SK-N-MC (cell line): Measurements from ENCODE around the gene NAGPA.

Source experiments
- DNase-seq: peaks from one replicate; pipeline ENCODE4 v3.0.0-alpha.2; 2011; ENCODE audit warnings: low read depth, low spot score
- H3K27ac ChIP-seq: fragments of 200-600 bp; sonication (generic); 2 replicates; pipeline ENCODE4 v1.5.1; 2016; ENCODE audit warnings: mixed run types
- H3K36me3 ChIP-seq: fragments of 200-600 bp; sonication (generic); 2 replicates; pipeline ENCODE4 v1.6.1; 2017; ENCODE audit warnings: antibody characterized with exemption, low read length, mixed read lengths; ENCODE audit not compliant: insufficient read depth
- H3K4me3 ChIP-seq: fragments of 200-600 bp; sonication (generic); 2 replicates; pipeline ENCODE4 v1.5.1; 2016
- H3K9ac ChIP-seq: fragments of 200-600 bp; sonication (generic); 2 replicates; pipeline ENCODE4 v1.8.0; 2017; ENCODE audit warnings: mixed run types, mixed read lengths; ENCODE audit not compliant: insufficient read length
- H3K9me3 ChIP-seq: fragments of 200-600 bp; sonication (generic); 2 replicates; pipeline ENCODE4 v1.6.1; 2017; ENCODE audit warnings: low read depth, mild to moderate bottlenecking, antibody characterized with exemption, low read length, moderate library complexity, mixed read lengths
- EZH2 ChIP-seq: fragments of 200-600 bp; sonication (generic); IDR thresholded peaks from one replicate; pipeline ENCODE4 v1.6.1; 2017; ENCODE audit warnings: antibody characterized with exemption
- FOXP2 ChIP-seq: optimal IDR thresholded peaks from 2 replicates; pipeline ENCODE3; 2011; ENCODE audit warnings: mild to moderate bottlenecking, moderate library complexity; ENCODE audit not compliant: insufficient read depth; ENCODE audit errors: extremely low read length, control extremely low read depth
- POLR2AphosphoS5 ChIP-seq: IDR thresholded peaks from 2 replicates; pipeline ENCODE4 v1.6.1; 2012; ENCODE audit warnings: mild to moderate bottlenecking, low read depth, low read length, borderline replicate concordance

Gene NAGPA

GRCh38 chr16:5036228-5037156 lies 2.8 kb upstream of the NAGPA start:
- H3K4me3 ChIP-seq: no peak overlapping the region
- no peaks in the 10 kb centered on the region for H3K36me3 ChIP-seq
- no peak for TF ChIP-seq FOXP2
- TF ChIP-seq POLR2AphosphoS5: no peak
- TF ChIP-seq EZH2: no peak
- no peak overlapping the region for H3K9ac ChIP-seq
- H3K27ac ChIP-seq: no peak overlapping the region
- no peaks in the 10 kb centered on the region for H3K9me3 ChIP-seq
- DNase-seq: no peak

- Histone ChIP-seq H3K9me3 (no peaks in the 10 kb centered on the region), H3K4me3 (no peak overlapping the region), H3K27ac (no peak overlapping the region), H3K36me3 (no peaks in the 10 kb centered on the region), H3K9ac (no peak overlapping the region)
- no peak for DNase-seq
- no peak for TF ChIP-seq EZH2
- no peak for TF ChIP-seq FOXP2
- no peak for TF ChIP-seq POLR2AphosphoS5
Observed at GRCh38 chr16:5035909-5036227, 2.1 kb upstream of the NAGPA start.

- H3K27ac ChIP-seq: no peak overlapping the region
- TF ChIP-seq FOXP2: no peak
- TF ChIP-seq EZH2: no peak
- no peak for TF ChIP-seq POLR2AphosphoS5
- DNase-seq: no peak
- H3K9ac ChIP-seq: peak overlapping the region; percentile 50
- peak overlapping the region; percentile 76 for H3K4me3 ChIP-seq
- no peaks in the 10 kb centered on the region for H3K9me3 ChIP-seq
- no peaks in the 10 kb centered on the region for H3K36me3 ChIP-seq
Observed at GRCh38 chr16:5034167-5034523, 410 bp upstream of the NAGPA start.

- Histone ChIP-seq H3K9ac (peak overlapping the region; percentile 50), H3K4me3 (peak overlapping the region; percentile 76), H3K36me3 (no peaks in the 10 kb centered on the region), H3K27ac (no peak overlapping the region), H3K9me3 (no peaks in the 10 kb centered on the region)
- DNase-seq: no peak
- no peak for TF ChIP-seq FOXP2
Observed at GRCh38 chr16:5032748-5033167, 977 bp downstream of the NAGPA start.

- no peaks in the 10 kb centered on the region for H3K9me3 ChIP-seq
- no peak overlapping the region for H3K4me3 ChIP-seq
- no peak for TF ChIP-seq FOXP2
- no peak for TF ChIP-seq POLR2AphosphoS5
- TF ChIP-seq EZH2: no peak
- no peak for DNase-seq
- H3K36me3 ChIP-seq: no peaks in the 10 kb centered on the region
- H3K27ac ChIP-seq: no peak overlapping the region
- H3K9ac ChIP-seq: no peak overlapping the region
Observed at GRCh38 chr16:5031601-5032000, 2.1 kb downstream of the NAGPA start.

GRCh38 chr16:5030251-5030870 lies 3.4 kb downstream of the NAGPA start:
- Histone ChIP-seq H3K36me3 (no peaks in the 10 kb centered on the region), H3K9ac (no peak overlapping the region), H3K9me3 (no peaks in the 10 kb centered on the region), H3K27ac (no peak overlapping the region), H3K4me3 (no peak overlapping the region)
- no peak for DNase-seq
- TF ChIP-seq FOXP2 (no peak), EZH2 (no peak), POLR2AphosphoS5 (no peak)

GRCh38 chr16:5028950-5029475 lies 4.7 kb downstream of the NAGPA start:
- TF ChIP-seq EZH2 (no peak), FOXP2 (no peak), POLR2AphosphoS5 (no peak)
- H3K27ac ChIP-seq: no peak overlapping the region
- no peaks in the 10 kb centered on the region for H3K9me3 ChIP-seq
- no peak overlapping the region for H3K9ac ChIP-seq
- DNase-seq: no peak
- no peak overlapping the region for H3K4me3 ChIP-seq
- no peaks in the 10 kb centered on the region for H3K36me3 ChIP-seq

- TF ChIP-seq FOXP2: no peak
- no peak overlapping the region for H3K27ac ChIP-seq
- H3K9me3 ChIP-seq: no peaks in the 10 kb centered on the region
- H3K4me3 ChIP-seq: no peak overlapping the region
- no peak overlapping the region for H3K9ac ChIP-seq
- no peak for DNase-seq
- no peaks in the 10 kb centered on the region for H3K36me3 ChIP-seq
Observed at GRCh38 chr16:5027575-5028235, 6.0 kb downstream of the NAGPA start.

GRCh38 chr16:5027086-5027485 lies 6.6 kb downstream of the NAGPA start:
- H3K9ac ChIP-seq: no peak overlapping the region
- no peak overlapping the region for H3K4me3 ChIP-seq
- no peaks in the 10 kb centered on the region for H3K9me3 ChIP-seq
- H3K27ac ChIP-seq: no peak overlapping the region
- no peaks in the 10 kb centered on the region for H3K36me3 ChIP-seq
- DNase-seq: no peak
- TF ChIP-seq FOXP2: no peak
- TF ChIP-seq EZH2: no peak
- TF ChIP-seq POLR2AphosphoS5: no peak
